GM12872 (cell line): ENCODE results near the gene STKLD1.

Experiments
- CTCF ChIP-seq: IDR thresholded peaks from 3 replicates; pipeline ENCODE4 v1.5.1; 2011; ENCODE audit warnings: low read depth, mild to moderate bottlenecking, low read length, moderate library complexity; ENCODE audit not compliant: insufficient read depth

Gene STKLD1

DNA sequence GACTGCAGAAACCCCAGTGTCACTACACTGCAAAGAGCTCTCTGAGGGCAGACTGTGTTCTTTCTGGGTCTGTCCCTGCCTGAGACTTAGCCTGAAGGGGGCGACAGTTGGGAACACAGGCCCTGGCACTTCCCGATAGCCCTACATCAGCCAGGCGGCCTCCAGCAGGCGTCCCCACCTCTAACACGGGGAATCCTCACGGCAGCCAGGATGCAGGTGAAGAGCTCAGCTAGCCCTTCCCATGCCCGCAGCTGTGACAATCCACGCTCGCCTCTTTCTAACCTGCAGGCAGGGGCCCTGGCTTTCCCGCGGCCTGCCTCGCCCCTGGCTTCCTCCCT, 34.1 kb upstream of the STKLD1 start:
- TF ChIP-seq CTCF: peak; percentile 34

DNA sequence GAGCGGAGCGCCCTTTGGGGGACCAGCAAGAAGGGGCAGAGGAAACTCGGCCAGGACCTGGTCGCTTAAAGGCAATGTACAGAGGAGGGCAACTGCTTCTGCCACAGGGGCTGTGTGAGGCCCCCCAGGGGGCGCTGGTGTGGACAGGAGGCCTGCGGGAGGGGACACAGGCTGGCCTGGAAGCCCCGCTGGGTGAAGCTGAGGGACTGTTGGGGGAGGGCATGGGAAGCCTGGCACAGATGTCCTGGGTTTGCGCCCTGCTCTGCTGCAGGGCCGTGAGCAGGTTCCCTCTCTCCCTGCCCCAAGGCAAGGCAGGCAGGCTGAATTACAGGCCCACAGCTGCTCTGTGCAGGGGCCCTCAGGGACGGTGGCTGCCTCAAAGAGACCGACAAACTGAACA, 33.6 kb upstream of the STKLD1 start:
- peak; percentile 41; the same call in 2 of the 3 replicates for TF ChIP-seq CTCF

DNA sequence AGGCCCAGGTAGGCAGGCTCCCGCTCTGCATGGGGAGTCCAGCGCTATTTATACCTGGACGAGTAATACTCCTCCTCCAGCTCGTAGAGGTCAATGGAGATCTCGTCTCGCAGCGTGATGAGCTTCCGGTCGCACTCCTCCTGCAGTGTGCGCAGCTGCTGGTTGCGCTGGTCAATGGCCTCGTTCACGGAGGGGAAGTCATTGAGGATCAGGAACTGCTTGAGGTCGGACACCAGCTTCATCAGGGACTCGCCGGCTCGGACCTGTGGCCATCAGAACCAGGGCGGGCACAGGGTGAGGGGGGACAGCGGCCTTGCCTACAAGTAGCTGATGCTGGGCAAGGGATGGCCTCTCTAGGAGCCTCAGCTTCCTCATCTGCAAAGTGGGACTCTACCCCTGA, 32.1 kb upstream of the STKLD1 start:
- no peak for TF ChIP-seq CTCF

DNA sequence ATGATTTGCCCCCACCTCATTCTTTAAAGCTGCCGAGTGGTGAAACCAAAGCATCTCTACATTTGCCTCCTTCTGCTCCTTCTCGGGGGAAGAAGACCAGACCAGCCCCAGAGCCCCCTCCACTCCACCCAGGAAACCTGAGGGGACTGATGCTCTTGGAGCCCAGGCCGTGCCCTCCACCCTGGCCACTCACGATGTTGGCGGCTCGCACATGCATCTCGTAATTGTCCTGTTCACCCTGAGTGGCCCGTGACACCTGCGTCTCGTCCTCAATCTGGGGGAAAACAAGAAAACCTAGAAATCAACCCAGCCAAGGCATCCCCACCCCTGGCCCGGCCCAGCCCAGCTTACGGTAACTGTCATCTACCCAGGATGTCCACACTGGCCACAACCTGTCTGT, 31.2 kb upstream of the STKLD1 start:
- TF ChIP-seq CTCF: no peak

- no peak for TF ChIP-seq CTCF
Observed at GRCh38 chr9:133345596-133345995, 30.6 kb upstream of the STKLD1 start.

- no peak for TF ChIP-seq CTCF
Observed at GRCh38 chr9:133346021-133346785, 30.0 kb upstream of the STKLD1 start.

DNA sequence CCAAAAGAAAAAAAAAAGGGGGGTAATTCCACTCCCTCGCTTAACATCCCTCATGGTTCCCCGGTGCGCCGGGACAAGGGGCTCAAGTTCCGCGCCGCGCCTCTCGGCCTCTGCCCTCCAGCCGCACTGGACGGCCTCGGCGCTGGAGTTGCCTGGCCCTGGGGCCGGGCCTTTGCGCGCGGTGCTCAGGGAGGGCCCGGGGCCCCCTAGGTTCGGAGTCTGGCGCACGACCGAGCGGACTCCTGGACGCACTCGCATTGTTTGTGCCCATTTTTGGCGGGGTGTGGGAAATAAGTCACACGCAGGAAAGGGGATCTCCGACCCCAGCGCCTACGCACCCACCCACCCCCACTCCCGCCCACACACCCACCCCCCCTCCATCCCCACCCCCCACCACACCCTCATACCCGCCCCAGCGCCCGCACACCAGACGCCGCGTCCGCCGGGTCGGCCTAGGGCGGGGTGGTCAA, 28.6 kb upstream of the STKLD1 start:
- TF ChIP-seq CTCF: 0 out of 3 replicates have a peak, but pooled peaks have one; percentile 3
